Measurements from ENCODE around the gene DISC1. TPM values are rescaled to one million over a fixed set of nuclear protein-coding genes. Genes with fewer than 3 reads are reported as not detected.

DISC1 gene
- total and polyA plus RNA-seq, 2 of the 13 experiments (the other 11 are each of a cell fraction or from before 2014, with no cell fraction given): 4.2 to 4.6 TPM

DNA sequence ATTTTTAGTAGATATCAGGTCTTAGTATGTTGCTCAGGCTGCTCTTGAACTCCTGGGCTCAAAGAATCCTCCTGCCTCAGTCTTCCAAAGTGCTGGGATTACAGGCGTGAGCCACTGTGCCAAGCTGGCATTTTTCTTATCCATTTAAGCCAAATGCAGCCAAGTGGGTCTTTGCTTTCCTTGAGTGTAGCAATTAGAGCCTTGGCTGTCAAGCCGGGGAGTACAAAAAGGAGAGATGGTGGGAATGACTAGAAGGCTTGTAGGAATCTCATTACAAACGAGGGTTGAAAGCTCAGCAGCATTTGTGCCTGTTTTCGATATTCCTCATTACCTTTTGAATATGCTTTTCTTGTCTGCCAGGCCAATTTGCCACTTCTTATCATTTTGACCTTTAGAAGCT is 140.9 kb downstream of the DISC1 start:
- Histone ChIP-seq H3K36me3 (replicated peaks in 1 of 2; ENCODE audit: control insufficient read depth in 1 of 2, insufficient read depth in 2 of 2, low read length in 2 of 2) (peaks cover 0 to 3% of the 10 kb centered on the region in 2 experiments; a peak in 1 of 5 replicates), H3K79me2 (ENCODE audit: insufficient read depth, low read length) (no peaks in the 10 kb centered on the region), H3K27ac (ENCODE audit: extremely low read length, insufficient read depth, low read length) (no peak overlapping the region), H2AFZ (ENCODE audit: low read length) (no peak overlapping the region), H3K27me3 (ENCODE audit: control insufficient read depth in 1 of 2, insufficient read depth in 2 of 2, low read length in 2 of 2) (no peaks in the 10 kb centered on the region), H3K4me1 (ENCODE audit: insufficient read depth, low read length) (no peaks in the 10 kb centered on the region), H3K4me3 (replicated peaks in 1 of 3; ENCODE audit: insufficient read depth in 1 of 3, low read depth in 2 of 3, low read length in 3 of 3) (no peak overlapping the region), H4K20me1 (ENCODE audit: insufficient read depth, low read length) (no peaks in the 10 kb centered on the region), H3K4me2 (ENCODE audit: low read depth, low read length) (no peak overlapping the region), H3K9me3 (ENCODE audit: low read length) (no peaks in the 10 kb centered on the region), H3K9ac (ENCODE audit: insufficient read depth, low read depth, low read length) (no peak overlapping the region)
- in situ Hi-C loops (cut with HindIII; ENCODE audit: extremely low pct_ligation_motif_present, low pct_unique_long_range_greater_than_20kb) (loop anchor here (25.0 kb wide), 1 partner anchor 1470 kb away; no protein-coding TSS in a partner anchor), intact Hi-C loops (cut with micrococcal nuclease; ENCODE audit: unreplicated experiment) (no loop called here)
- BruUV-seq (replicated peaks): no TSS peak
- DNase-seq (ENCODE audit: low spot score) (no peak), ATAC-seq (no peak), FAIRE-seq (no peak)
- ChIA-PET CTCF (ENCODE audit: low intra/inter-chr PET ratio, low total read pairs) (no interaction called here), POLR2A (no interaction called here)
- 90% methylated on average over 4 of the region's 4 CpGs for WGBS (ENCODE audit: low lambda C conversion rate)
- TF ChIP-seq GABPA (IDR thresholded peaks at IDR 0.05; ENCODE audit: low read depth, low read length) (no peak), GABPA (CRISPR knock-in tag; IDR thresholded peaks at IDR 0.05; ENCODE audit: low read depth) (no peak), PHB2 (IDR thresholded peaks at IDR 0.05; ENCODE audit: partially characterized antibody) (no peak), ZBTB1 (CRISPR knock-in tag; IDR thresholded peaks at IDR 0.05; ENCODE audit: borderline replicate concordance) (no peak), SETDB1 (CRISPR knock-in tag; IDR thresholded peaks at IDR 0.05; ENCODE audit: borderline replicate concordance) (no peak), NR2F2 (IDR thresholded peaks at IDR 0.05; ENCODE audit: borderline replicate concordance, low read depth) (no peak), SOX6 (IDR thresholded peaks at IDR 0.05) (no peak), SOX6 (CRISPR knock-in tag; IDR thresholded peaks at IDR 0.05) (no peak), THYN1 (CRISPR knock-in tag; IDR thresholded peaks at IDR 0.05; ENCODE audit: borderline replicate concordance, low read depth) (no peak), ADNP (CRISPR knock-in tag; IDR thresholded peaks at IDR 0.05) (no peak), DNMT1 (CRISPR knock-in tag; IDR thresholded peaks at IDR 0.05) (no peak)
- TF ChIP-seq, protein P1, sequence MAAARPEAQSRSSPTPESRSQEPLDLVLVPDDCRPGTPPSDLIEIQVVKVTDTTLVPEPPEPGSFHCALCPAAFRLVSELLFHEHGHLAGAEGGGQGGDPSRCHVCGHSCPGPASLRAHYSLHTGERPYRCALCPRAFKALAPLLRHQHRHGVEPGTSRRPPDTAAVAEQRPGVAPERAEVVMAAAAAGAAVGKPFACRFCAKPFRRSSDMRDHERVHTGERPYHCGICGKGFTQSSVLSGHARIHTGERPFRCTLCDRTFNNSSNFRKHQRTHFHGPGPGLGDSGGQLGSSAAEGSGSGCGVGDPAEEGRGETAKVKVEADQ (CRISPR knock-in tag; IDR thresholded peaks at IDR 0.05; ENCODE audit: borderline replicate concordance): no peak
- TF ChIP-seq, protein P2, sequence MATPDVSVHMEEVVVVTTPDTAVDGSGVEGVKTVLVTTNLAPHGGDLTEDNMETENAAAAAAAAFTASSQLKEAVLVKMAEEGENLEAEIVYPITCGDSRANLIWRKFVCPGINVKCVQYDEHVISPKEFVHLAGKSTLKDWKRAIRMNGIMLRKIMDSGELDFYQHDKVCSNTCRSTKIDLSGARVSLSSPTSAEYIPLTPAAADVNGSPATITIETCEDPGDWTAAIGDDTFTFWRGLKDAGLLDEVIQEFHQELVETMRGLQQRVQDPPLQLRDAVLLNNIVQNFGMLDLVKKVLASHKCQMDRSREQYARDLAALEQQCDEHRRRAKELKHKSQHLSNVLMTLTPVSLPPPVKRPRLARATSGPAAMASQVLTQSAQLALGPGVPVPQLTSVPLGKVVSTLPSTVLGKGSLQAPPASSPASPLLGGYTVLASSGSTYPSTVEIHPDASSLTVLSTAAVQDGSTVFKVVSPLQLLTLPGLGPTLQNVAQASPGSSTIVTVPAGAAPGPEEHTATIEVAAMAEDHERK (CRISPR knock-in tag; IDR thresholded peaks at IDR 0.05; ENCODE audit: low read depth): no peak
- TF ChIP-seq, protein P3, sequence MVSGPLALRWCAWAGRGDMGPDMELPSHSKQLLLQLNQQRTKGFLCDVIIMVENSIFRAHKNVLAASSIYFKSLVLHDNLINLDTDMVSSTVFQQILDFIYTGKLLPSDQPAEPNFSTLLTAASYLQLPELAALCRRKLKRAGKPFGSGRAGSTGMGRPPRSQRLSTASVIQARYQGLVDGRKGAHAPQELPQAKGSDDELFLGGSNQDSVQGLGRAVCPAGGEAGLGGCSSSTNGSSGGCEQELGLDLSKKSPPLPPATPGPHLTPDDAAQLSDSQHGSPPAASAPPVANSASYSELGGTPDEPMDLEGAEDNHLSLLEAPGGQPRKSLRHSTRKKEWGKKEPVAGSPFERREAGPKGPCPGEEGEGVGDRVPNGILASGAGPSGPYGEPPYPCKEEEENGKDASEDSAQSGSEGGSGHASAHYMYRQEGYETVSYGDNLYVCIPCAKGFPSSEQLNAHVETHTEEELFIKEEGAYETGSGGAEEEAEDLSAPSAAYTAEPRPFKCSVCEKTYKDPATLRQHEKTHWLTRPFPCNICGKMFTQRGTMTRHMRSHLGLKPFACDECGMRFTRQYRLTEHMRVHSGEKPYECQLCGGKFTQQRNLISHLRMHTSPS (CRISPR knock-in tag; IDR thresholded peaks at IDR 0.05; ENCODE audit: low read depth): no peak
